HUDEP-2 (cell line): ENCODE results near the gene PLCXD1.
"Not testable (repeated sequence)": the region's sequence is repeated elsewhere in the genome, so short reads cannot be mapped to it uniquely, and the experiment has no call there.

Experiments used
- DNase-seq, 76 experiments: peaks; one replicate each; lab custom pipeline; 2025; ENCODE audit not compliant: unreplicated experiment in 76 of 76; lab: John Stamatoyannopoulos, UW

PLCXD1 gene

DNA sequence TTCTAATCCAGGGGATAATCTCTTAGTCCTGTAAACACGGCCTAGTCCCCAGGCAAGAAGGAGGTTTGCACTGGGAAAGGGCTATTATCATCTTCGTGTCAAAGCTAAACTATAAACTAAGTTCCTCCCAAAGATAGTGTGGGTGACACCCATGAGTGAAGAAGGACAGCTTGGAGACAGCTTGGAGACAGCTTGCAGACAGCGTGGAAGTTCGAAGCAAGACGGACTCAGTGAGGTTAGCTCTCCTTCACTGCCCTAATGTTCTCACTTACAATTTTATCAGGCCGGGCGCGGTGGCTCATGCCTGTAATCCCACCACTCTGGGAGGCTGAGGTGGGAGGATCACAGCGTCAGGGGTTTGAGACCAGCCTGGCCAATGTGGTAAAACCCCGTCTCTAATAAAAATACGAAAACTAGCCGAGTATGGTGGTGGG, 19.2 kb upstream of the PLCXD1 start:
- DNase-seq = no peak

DNA sequence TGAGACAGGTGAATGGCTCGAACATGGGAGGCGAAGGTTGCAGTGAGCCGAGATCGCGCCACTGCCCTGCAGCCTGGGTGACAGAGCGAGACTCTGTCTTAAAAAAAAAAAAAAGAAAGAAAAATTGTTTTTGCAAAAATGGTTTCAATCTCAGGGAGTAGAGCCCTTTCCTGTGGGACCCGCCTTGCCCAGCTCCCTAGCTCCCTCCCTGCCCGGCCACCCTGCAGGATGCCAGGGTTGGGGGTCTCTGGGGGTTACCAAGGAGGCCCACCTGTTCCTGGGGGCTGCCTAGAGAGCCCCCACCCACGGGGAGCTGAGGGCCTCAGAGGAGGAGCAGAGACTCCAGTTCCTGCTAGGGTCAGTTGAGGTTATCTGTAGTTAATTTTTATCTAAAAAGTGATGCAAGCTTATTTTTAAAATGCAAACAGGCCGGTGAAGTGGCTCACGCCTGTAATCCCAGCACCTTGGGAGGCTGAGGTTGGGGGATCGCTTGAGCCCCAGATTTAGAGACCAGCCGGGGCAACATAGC, 18.7 kb upstream of the PLCXD1 start:
- no peak for DNase-seq

DNA sequence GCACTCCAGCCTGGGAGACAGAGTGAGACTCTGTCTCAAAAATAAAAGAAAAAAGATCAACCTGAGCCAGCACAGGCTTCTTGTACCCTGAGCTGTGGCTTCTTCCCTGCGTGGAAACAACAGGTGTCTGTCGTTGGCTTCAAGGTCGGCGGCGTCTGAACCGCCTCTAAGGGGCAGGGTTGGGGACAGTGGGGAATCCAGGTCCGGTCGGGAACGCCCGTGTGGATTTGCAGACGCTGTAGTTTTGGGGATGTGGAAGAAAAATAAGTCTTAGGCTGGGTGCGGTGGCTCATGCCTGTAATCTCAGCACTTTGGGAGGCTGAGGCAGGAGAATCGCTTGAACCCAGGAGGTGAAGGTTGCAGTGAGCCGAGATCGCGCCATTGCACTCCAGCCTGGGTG, 17.2 kb upstream of the PLCXD1 start:
- not testable (repeated sequence) for DNase-seq

DNA sequence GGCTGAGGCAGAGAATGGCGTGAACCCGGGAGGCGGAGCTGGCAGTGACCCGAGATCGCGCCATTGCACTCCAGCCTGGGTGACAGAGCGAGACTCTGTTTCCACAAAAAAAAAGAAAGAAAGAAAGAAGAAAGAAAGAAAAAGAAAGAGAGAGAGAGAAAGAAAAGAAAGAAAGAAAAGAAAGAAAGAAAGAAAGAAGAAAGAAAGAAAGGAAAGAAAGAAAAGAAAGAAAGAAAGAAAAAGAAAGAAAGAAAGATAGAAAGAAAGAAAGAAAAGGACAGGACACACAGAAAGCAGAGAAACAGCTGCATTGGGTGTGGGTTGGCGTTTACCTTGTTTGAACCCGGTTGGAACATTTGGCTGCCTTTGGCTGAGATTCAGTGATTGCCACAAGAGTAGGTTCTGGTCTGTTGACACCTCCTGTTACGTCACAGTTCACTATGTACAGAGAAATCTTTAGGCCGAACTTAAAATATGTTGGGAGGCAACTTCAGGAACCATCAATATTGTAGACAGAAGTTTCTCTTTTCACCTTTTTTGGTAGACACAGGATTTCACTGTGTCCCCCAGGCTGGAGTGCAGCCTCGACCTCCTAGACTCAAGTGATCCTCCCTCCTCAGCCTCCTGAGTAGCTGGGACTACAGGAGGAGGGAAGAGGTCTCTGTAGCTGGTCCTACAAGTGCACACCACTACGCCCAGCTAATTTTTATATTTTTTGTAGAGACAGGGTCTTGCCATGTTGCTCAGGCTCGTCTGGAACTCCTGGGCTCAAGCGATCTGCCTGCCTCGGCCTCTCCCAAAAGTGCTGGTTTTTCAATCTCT, 16.3 kb upstream of the PLCXD1 start:
- no peak for DNase-seq

DNA sequence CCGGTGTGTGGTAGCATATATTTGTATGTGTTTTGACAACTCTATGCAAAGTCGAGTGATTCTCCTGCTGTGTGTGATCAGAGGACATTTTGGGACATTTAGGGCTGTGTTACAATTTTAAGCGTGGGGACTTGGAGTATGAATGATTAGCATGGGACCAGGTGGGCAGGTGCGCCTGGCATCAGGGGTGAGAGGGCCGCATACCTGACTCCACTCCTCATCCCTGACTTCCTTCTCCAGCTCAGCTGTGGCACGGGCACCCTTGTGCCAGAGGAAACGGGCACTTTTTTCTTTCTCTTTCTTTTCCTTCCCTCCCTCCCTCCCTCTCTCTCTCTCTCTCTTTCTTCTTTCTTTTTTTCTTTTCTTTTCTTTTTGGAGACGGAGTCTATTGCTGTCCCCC, 15.7 kb upstream of the PLCXD1 start:
- no peak for DNase-seq

DNA sequence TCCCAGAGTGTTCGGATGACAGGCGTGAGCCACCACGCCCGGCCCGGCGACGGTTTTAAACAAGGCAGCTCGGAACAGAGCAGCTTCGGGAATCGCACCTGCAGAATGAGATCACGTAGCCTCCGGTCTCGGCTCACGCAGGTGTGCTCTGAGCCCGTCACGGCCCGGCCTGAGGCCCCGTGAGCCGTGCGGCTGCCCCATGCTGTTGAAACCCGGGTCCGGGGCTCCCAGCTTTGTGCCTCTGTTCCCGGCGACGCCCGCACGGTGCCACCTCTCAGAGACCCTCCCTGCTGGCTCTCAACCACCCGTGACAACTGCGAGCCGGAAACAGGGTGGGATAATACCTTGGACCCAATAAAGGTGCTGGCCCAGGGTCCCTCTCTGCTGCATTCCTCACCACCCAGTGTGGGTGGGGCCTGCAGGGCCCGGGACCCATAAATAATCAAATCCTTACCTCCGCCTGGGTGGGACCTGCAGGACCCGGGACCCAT, 13.4 kb upstream of the PLCXD1 start:
- no peak for DNase-seq

DNA sequence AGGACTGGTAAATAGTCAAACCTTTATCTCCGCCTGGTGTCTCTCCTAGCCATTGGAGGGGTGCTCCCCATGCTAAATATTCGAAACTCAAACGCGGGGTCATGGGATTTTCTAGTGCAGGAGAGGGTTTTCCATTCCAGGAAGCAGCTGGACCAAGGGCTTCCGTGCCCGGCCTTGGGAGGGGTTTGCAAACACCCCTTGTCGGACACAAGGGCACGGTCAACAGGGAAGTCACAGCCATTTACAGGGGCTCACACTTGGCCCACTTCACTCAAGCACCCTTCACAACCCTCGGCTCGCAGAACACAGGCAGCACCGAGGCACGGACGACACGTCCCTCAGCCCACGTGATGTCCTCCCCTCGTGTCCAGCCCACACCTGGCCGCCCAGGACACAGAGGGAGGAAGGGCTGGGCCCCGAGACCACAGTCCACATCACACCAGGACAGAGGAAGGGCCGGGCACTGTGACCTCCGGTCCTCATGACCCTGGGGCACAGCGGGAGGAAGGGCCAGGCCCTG, 10.3 kb upstream of the PLCXD1 start:
- no peak for DNase-seq

DNA sequence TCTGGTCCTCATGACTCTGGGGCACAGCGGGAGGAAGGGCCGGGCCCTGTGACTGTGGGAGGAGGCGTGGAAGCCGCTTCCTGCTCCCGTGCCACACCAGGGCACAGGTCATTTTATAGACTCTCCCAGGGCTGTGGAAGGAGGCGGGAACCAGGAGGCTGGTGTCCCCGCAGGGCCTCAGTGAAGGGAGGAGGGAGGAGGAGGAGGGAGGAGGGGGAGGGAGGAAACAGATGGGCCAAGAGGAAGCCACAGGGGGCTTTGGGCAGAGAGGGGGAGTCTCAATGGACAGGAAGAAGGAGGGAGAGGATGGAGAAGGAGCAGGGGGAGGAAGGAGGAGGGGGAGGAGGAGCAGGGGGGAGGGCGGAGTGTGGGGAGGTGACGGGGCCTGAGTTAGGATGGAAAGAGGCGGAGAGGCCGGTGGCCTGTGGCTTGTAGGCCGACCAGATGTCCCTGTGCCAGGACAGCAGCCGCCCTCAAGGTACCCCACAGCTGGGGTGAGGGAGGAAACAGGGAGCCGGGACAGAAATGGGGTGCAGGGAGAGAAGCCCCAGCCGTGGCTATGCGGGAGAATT, 6.2 kb upstream of the PLCXD1 start:
- DNase-seq = no peak

DNA sequence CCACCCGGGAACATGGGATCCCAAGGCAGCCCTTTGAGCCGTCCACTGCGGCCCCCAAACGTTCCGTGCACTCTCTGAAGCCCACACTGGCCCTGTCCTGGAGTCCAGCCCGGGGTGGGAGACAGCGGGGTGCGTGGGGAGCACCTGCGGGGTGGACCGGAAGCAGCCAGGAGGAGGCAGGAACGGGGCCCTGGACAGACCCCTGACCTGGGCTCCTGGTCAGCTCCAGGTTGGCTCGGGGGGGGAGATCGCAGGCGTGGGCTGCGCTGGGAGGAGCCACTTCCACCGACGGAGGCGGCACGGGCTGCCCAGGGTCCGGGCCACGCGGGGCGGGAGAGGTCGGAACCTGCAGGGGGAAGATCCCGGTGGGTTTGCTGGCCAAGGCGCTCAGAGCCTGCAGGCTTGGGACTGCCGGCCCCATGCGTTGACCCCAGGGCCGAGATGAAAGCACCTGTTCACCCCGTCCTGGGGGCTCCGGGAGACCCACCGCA, 5.7 kb upstream of the PLCXD1 start:
- DNase-seq = no peak

DNA sequence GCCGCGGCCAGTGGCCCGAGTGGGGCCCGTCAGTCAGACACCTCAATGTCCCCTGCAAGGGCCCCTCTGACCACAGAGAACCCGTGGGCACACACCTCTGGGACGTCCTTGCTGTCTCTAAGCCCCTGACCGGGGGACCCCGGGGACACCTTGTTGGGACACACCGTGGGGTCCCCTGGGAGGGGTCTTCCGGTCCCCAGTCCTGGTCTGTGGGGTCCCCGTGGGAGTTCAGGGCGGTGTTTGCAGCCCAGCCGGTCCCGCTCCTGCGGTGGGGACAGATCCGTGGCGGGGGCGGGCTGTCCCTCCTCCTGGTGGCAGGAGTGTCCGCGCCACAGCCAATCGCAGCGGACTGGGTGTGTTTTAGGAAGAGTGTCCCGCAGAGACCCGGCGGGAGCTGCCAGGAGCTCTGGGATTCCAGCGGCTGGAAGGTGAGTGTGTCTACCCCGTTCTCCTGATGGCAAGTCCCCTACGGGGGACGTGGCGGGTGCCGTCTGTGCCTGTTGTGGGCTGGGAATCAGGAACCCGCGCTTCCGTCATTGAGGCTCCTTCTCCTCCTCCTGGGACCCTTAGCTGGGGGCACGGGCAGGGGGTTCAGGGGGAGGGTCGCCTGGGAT, 5.1 kb upstream of the PLCXD1 start:
- DNase-seq = no peak

DNA sequence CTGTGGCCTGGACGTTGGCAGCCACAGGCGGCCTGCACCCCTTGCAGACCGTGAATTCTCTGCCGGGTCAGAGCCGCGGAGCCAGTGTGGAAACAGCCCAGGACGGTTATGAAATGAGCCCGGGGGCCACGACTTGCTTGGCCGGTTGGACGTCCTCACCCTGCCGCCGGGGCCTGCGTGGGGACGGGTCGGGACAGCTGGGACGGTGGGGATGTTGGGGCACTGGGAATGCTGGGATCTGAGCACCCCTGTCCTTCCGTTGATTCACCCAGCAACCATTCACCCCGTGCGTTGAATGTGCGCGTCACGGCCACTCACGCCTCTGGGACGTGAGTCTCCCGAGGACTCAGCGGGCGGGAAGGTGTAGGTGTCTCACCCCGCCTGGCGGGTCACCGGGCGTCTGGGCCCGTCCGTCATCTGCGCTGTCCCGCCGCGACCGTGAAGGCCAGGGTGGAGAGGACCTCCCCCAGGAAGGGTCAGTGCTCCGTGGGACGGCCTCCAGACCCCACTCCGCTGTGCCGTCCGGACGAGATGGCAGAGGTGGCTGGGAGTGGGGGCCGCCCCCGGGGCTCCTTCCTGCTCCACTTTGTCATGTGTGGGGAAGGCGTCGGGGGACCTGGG, 4.5 kb upstream of the PLCXD1 start:
- DNase-seq = no peak

DNA sequence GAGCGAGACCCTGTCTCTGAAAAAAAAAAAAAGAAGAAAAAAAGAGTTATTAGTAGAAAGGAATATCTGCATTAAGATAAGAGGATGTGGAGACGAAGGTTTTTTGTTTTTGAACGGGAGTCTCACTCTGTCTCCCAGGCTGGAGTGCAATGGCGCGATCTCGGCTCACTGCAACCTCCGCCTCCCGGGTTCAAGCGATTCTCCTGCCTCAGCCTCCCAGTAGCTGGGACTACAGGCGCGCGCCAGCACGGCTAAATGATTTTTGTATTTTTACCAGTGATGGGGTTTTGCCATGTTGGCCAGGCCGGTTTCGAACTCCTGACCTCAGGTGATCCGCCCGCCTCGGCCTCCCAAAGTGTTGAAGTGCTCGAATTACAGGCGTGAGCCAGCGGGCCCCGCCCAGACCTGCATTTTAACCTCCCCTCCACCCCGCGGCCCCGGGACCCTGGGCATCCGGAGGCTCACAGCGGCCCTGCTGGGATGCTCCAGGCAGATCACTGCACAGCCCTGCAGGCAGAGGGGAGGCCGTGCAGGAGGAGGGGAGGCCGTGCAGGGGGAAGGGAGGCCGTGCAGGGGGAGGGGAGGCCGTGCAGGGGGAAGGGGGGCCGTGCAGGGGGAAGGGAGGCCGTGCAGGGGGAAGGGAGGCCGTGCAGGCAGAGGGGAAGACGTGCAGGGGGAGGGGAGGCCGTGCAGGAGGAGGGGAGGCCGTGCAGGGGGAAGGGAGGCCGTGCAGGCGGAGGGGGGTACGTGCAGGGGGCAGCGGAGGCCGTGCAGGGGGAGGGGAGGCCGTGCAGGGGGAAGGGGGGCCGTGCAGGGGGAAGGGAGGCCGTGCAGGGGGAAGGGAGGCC, 1.2 kb upstream of the PLCXD1 start:
- not testable (repeated sequence) for DNase-seq

DNA sequence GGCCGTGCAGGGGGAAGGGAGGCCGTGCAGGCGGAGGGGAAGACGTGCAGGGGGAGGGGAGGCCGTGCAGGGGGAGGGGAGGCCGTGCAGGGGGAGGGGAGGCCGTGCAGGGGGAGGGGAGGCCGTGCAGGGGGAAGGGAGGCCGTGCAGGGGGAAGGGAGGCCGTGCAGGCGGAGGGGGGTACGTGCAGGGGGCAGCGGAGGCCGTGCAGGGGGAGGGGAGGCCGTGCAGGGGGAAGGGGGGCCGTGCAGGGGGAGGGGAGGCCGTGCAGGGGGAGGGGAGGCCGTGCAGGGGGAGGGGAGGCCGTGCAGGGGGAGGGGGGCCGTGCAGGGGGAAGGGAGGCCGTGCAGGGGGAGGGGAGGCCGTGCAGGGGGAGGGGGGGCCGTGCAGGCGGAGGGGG, 459 bp upstream of the PLCXD1 start:
- DNase-seq = not testable (repeated sequence)

DNA sequence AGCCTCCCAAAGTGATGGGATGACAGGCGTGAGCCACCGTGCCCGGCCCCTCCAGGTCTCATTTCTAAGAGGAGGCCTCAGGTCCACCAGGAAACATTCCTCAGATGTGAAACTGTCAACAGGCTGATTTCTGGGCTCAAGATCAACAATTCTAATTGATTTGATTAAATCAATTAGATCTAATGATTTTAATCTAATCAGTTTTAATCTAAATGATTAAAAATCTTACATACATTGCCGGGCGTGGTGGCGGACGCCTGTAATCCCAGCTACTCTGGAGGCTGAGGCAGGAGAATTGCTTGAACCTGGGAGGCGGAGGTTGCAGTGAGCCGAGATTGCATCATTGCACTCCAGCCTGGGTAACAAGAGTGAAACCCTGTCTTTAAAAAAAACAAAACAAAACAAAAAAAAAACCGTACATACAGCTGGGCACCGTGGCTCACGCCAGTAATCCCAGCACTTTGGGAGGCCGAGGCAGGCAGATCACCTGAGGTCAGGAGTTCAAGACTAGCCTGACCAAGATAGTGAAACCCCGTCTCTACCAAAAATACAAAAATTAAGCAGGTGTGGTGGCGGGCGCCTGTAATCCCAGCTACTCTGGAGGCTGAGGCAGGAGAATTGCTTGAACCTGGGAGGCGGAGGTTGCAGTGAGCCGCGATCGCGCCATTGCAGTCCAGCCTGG, 960 bp downstream of the PLCXD1 start:
- not testable (repeated sequence) for DNase-seq

DNA sequence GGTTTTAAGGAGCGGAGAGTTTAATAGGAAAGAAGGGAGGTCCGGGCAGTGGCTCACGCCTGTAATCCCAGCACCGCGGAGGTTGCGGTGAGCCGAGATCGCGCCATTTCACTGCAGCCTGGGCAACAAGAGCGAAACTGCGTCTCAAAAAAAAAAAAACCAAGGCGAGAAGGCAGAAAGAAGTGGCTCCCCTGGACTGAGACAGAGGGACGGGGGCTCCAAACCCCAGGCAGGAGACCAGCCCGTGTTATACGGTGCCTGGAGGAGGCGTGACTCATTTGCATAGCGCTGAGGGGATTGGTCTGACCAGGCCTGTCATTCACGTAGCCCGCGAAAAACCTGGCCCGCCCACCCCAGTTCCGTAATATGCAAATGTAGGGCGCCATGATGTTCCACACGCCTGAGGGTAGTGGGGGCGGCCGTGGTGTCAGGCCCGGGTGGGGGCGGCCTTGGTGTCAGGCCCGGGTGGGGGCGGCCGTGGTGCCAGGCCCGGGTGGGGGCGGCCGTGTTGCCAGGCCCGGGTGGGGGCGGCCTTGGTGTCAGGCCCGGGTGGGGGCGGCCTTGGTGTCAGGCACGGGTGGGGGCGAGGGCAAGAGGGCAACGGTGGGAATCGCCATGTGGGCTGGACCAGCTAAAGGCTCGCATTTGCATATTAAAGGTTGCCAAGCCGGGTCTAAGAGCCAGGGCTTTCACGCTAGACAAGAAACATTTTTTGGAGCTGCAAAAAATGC, 2.1 kb downstream of the PLCXD1 start:
- DNase-seq = no peak

DNA sequence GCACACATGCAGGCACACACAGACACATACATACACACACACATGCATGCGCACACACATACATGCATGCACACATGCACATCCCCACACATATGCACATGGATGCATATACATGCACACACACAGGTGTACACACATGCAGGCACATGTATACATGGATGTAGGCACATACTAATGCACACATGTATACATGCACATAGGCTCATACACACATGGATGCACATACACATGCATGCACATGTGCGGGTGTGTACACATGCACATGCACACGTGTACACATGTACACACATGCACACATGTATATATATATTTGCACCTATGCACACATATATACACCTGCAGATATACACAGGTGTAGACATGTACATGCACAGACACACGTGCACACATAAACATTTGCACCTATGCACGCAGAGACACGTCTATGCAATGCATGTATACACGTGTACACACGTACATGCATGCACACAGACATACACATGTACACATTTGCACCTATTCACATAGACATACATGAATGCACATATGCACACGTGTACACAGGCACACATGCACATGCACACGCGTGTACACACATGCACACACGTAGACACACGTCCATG, 4.0 kb downstream of the PLCXD1 start:
- DNase-seq = no peak

DNA sequence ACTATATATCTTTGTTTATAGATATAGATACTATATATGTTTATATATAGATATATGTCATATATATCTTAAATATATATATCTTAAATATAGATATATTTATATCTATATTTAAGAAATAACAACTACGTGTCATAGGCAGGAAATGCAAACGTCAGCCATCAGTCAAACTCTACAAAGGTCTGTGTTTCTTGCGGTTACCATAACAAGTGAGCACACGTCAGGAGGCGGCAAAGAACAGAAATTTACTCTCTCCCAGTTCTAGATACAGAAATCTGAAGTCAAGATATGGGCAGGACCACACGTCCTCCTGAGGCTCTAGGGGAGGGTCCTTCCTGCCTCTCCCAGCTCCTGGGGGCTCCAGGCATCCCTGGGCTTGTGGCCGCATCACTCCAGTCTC, 6.5 kb downstream of the PLCXD1 start:
- no peak for DNase-seq

DNA sequence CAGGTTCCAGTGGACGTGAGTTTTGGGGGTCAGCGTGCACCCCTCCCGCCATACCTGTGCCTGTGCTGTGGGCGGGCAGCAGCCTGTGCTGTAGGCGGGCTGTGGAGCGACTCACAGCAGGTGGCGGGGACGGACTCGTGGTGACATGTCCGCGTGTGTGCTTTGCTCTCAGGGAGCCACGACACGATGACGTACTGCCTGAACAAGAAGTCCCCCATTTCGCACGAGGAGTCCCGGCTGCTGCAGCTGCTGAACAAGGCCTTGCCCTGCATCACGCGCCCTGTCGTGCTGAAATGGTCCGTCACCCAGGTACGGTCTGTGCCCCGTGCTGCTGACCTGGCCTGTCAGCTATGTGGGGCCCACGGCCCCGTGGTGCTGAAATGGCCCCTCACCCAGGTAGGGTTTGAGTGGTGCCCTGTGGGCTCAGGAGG, 7.4 kb downstream of the PLCXD1 start:
- DNase-seq = no peak
